AML-193 (cell line): ENCODE data around the gene SV2C.
"Not testable (repeated sequence)": the region's sequence is repeated elsewhere in the genome, so short reads cannot be mapped to it uniquely, and the experiment has no call there.

ENCODE experiments used
- DNase-seq, 2 experiments: peaks; one replicate each; lab custom pipeline; 2025; lab: John Stamatoyannopoulos, UW

SV2C gene

GRCh38 chr5:76341651-76342334 lies 258.6 kb downstream of the SV2C start:
- DNase-seq, result peak; percentile 63 to 76

GRCh38 chr5:76342474-76342873 lies 259.3 kb downstream of the SV2C start:
- no peak for DNase-seq

- no peak for DNase-seq
Observed at GRCh38 chr5:76345582-76345981, 262.4 kb downstream of the SV2C start.

GRCh38 chr5:76351176-76351575 lies 268.0 kb downstream of the SV2C start:
- DNase-seq, result no peak

- no peak for DNase-seq
Observed at GRCh38 chr5:76351577-76351976, 268.4 kb downstream of the SV2C start.

GRCh38 chr5:76356887-76357286 lies 273.7 kb downstream of the SV2C start:
- no peak for DNase-seq

GRCh38 chr5:76363352-76364225 lies 280.4 kb downstream of the SV2C start:
- DNase-seq, result no peak

GRCh38 chr5:76364226-76364589 lies 281.0 kb downstream of the SV2C start:
- DNase-seq, result no peak

- peak; percentile 34 to 43 for DNase-seq
Observed at GRCh38 chr5:76365561-76365960, 282.4 kb downstream of the SV2C start.

DNA sequence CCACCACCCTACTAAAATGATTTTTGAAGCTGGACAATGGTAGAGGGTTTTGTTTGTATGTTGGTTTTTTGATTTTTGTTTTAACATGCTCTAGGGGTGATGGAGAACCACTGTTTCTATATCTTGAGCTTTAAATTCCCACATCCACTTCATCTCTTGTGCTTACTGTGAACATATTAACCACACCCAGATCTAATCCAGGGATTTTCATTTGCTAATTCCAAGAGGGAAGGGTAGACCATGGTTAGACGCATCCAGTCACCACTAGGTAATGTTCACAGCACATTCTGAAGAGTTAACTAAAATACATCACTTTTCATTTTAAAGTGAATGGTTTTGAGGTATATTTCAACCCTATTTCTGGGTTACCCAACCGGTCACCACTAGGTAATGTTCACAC lies 283.4 kb downstream of the SV2C start:
- DNase-seq, result no peak

GRCh38 chr5:76367623-76368371 lies 284.6 kb downstream of the SV2C start:
- no peak for DNase-seq

DNA sequence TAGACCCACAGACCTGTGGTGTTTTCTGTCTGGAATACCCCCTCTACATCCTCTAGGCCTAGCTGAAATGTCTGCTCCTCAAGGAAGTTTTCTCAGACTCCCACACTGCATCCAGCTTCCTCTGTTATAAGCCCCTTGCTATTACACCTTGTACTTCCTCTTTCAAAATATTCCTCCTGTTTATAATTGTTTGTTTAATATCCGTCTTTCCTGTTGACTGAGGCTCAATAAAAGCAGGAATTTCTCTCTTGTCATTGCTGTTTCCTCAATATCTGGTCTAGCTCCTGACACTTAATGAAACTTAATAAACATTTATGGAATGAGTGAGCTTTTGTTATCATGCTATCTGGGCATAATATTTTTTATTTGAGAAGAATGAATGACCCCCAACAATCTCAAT lies 285.8 kb downstream of the SV2C start:
- DNase-seq, result no peak

DNA sequence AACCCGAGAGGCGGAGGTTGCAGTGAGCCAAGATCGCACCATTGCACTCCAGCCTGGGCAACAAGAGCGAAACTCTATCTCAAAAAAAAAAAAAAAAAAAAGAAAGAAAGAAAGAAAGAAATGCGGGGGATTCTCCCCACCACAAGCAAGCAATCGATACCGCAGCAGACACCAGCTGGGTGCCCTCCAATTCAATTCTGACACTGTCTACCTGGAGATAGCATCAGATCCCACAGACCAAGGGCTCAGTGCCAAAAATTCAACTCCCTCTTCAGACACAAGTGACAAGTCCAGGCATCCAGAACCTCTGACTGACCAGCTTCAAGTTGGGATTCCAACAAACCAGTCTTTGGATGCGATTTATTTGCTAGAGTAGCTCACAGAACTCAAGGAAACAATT lies 286.5 kb downstream of the SV2C start:
- DNase-seq, result not testable (repeated sequence)

DNA sequence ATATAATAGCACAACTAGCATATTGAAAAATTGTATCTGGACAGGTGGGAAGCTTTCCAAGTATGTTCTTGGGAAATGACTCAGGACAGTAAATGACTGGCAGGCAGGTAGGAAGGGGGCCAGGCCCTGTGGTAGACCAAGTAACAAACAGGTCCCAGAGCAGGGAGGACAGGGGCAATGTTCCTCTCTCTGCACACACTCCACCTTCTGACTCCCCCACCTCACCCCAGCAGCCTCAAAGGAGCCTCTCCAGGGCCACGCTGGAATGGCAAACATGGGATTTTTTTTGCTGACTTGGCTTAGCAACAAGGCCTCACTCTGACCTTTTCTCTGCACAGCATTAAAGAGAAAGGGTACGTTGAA lies 288.8 kb downstream of the SV2C start:
- no peak for DNase-seq

GRCh38 chr5:76372323-76373054 lies 289.3 kb downstream of the SV2C start:
- peak in 1 of 2 experiments; percentile 19 for DNase-seq

- DNase-seq, result no peak
Observed at GRCh38 chr5:76376148-76376865, 293.1 kb downstream of the SV2C start.

- DNase-seq, result no peak
Observed at GRCh38 chr5:76376866-76377230, 293.7 kb downstream of the SV2C start.

- no peak for DNase-seq
Observed at GRCh38 chr5:76378355-76378754, 295.2 kb downstream of the SV2C start.

DNA sequence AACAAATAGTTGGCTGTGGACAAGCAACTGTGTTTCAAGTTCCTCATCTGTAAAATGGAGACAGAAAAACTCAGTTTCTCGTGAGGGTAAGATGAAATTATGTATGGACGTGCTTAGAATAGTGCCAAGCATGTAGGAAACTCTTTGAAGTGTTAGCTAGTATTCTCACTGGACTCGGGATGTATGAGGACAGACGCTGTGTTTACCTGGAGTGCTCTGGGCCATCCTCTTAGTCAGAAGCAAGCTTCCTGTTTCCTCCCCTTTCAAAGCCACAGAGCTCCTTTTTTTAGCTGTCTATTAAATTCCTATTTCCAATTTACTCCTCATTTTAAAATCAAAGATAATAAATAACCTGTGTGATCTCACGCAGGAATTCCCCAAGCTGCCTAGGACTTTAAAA lies 296.1 kb downstream of the SV2C start:
- peak; percentile 13 to 14 for DNase-seq

- DNase-seq, result no peak
Observed at GRCh38 chr5:76379855-76380254, 296.7 kb downstream of the SV2C start.

DNA sequence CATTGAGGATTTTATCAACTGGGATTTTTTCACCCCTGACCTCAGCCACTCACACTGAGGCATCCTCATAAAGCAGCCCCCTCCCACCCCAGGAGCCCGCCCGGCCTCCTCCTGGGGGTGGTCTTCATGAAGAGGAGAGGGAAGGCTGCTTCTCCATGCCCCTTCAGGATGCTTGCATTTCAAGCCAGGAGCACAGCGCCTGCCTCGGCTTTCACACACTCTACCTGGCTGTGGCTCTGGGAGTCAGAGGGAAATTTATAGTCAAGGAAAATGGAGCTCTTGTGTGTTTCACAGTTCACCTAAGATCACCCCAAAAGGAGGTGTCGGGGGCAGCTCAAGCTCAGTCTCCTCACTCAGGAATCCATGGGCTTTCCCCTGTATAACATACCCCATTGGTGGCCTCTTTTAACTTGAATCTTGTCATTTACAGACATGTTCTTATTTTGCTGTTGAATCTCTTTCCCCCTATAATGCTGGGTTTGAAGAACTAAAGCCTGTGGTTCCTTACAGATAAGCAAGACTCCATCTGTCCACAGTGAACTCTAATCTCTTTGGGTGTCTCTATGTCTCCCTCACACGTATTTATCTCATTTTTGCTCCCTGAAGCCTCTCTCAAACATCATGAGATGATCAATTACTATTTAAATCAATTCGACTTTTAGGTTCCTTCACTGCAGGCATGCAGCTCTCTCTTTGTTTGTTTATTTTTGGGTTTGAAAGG lies 297.3 kb downstream of the SV2C start:
- no peak for DNase-seq
